Mesothelial cell of epicardium (in vitro differentiated cells): Measurements from ENCODE around the gene HGD. TPM values are rescaled to one million over a fixed set of nuclear protein-coding genes. Genes with fewer than 3 reads are reported as not detected.

Experiments
- DNase-seq, 2 experiments: peaks; one replicate each; pipeline ENCODE4 v3.0.0; 2021; ENCODE audit warnings: low spot score in 2 of 2; ENCODE audit not compliant: unreplicated experiment in 2 of 2
- H3K27ac Mint-ChIP-seq: 2 replicates; pipeline ENCODE4 v1.8.0; 2021; ENCODE audit warnings: mixed read lengths
- H3K27me3 Mint-ChIP-seq: 2 replicates; pipeline ENCODE4 v1.8.0; 2021; ENCODE audit warnings: low read depth, mixed read lengths
- H3K36me3 Mint-ChIP-seq: 2 replicates; pipeline ENCODE4 v1.8.0; 2021; ENCODE audit warnings: mixed read lengths
- H3K4me1 Mint-ChIP-seq: 2 replicates; pipeline ENCODE4 v1.8.0; 2021; ENCODE audit warnings: mixed read lengths
- H3K4me3 Mint-ChIP-seq: 2 replicates; pipeline ENCODE4 v1.8.0; 2021; ENCODE audit warnings: mild to moderate bottlenecking, moderate library complexity, mixed read lengths
- H3K9me3 Mint-ChIP-seq: 2 replicates; pipeline ENCODE4 v1.8.0; 2021; ENCODE audit warnings: mixed read lengths
- CTCF ChIP-seq: fragments of 200-600 bp; sonication (generic); IDR thresholded peaks from one replicate; pipeline ENCODE4 v1.5.0; 2021; ENCODE audit warnings: antibody characterized with exemption; ENCODE audit not compliant: unreplicated experiment
- total RNA-seq: library from RNA; stranded (reverse); gene quantifications from 3 replicates; pipeline ENCODE4 v1.2.1, GENCODE V29; 2021

The HGD gene
- total RNA-seq, 1 donor from 2014 or later, result 0.67 TPM

- Mint-ChIP-seq H3K27ac (no peak overlapping the region), H3K4me3 (no peak overlapping the region), H3K9me3 (peaks cover 6% of the 10 kb centered on the region), H3K4me1 (no peaks in the 10 kb centered on the region), H3K27me3 (peaks cover 25% of the 10 kb centered on the region), H3K36me3 (no peaks in the 10 kb centered on the region)
- TF ChIP-seq CTCF, result no peak
- no peak for DNase-seq
Measured at GRCh38 chr3:120661945-120662344, 20.1 kb downstream of the HGD start.

GRCh38 chr3:120661106-120661905 lies 20.7 kb downstream of the HGD start:
- Mint-ChIP-seq H3K27ac (no peak overlapping the region), H3K27me3 (peaks cover 25% of the 10 kb centered on the region), H3K9me3 (peaks cover 6% of the 10 kb centered on the region), H3K4me3 (no peak overlapping the region), H3K4me1 (no peaks in the 10 kb centered on the region), H3K36me3 (no peaks in the 10 kb centered on the region)
- DNase-seq, result no peak
- no peak for TF ChIP-seq CTCF

- Mint-ChIP-seq H3K4me1 (no peaks in the 10 kb centered on the region), H3K9me3 (peaks cover 6% of the 10 kb centered on the region), H3K36me3 (no peaks in the 10 kb centered on the region), H3K27me3 (peaks cover 19% of the 10 kb centered on the region), H3K27ac (no peak overlapping the region), H3K4me3 (no peak overlapping the region)
- no peak for TF ChIP-seq CTCF
- DNase-seq, result no peak
Measured at GRCh38 chr3:120659834-120660233, 22.2 kb downstream of the HGD start.

GRCh38 chr3:120659285-120659684 lies 22.8 kb downstream of the HGD start:
- H3K4me1 Mint-ChIP-seq, result no peaks in the 10 kb centered on the region
- H3K4me3 Mint-ChIP-seq, result no peak overlapping the region
- H3K9me3 Mint-ChIP-seq, result peaks cover 6% of the 10 kb centered on the region
- H3K27me3 Mint-ChIP-seq, result peaks cover 19% of the 10 kb centered on the region
- no peak for TF ChIP-seq CTCF
- H3K36me3 Mint-ChIP-seq, result no peaks in the 10 kb centered on the region
- DNase-seq, result no peak
- H3K27ac Mint-ChIP-seq, result no peak overlapping the region

GRCh38 chr3:120652896-120653545 lies 29.0 kb downstream of the HGD start:
- Mint-ChIP-seq H3K27me3 (no peaks in the 10 kb centered on the region), H3K36me3 (no peaks in the 10 kb centered on the region), H3K27ac (no peak overlapping the region)

More at GRCh38 chr3:120652896-120653545, 29.0 kb downstream of the HGD start:
- no peak for TF ChIP-seq CTCF
- Mint-ChIP-seq H3K9me3 (no peaks in the 10 kb centered on the region), H3K4me1 (no peaks in the 10 kb centered on the region), H3K4me3 (no peak overlapping the region)
- DNase-seq, result no peak
